ENCODE data around the gene PCBP4.

The PCBP4 gene

GRCh38 chr3:51962854-51963530 lies 4.3 kb downstream of the PCBP4 start:
- TF ChIP-seq BACH2 (CRISPR knock-in tag; IDR thresholded peaks at IDR 0.05; ENCODE audit: borderline replicate concordance) = no peak
- no peak for TF ChIP-seq CSRNP3 (CRISPR knock-in tag; IDR thresholded peaks at IDR 0.05)
- no peak for TF ChIP-seq ZFP30 (CRISPR knock-in tag; IDR thresholded peaks at IDR 0.05)
- TF ChIP-seq CREB5 (CRISPR knock-in tag; IDR thresholded peaks at IDR 0.05; ENCODE audit: low read depth) = no peak
- no peak for TF ChIP-seq ZNF70 (CRISPR knock-in tag; IDR thresholded peaks at IDR 0.05)
- no peak for TF ChIP-seq SNAI2 (CRISPR knock-in tag; IDR thresholded peaks at IDR 0.05)
- TF ChIP-seq RARB (CRISPR knock-in tag; IDR thresholded peaks at IDR 0.05) = no peak
- TF ChIP-seq ARNTL (CRISPR knock-in tag; IDR thresholded peaks at IDR 0.05; ENCODE audit: borderline replicate concordance, low read depth) = no peak
- TF ChIP-seq ZC3H10 (CRISPR knock-in tag; IDR thresholded peaks at IDR 0.05) = no peak
- no peak for TF ChIP-seq PATZ1 (CRISPR knock-in tag; IDR thresholded peaks at IDR 0.05; ENCODE audit: borderline replicate concordance)
- no peak for TF ChIP-seq ZNF8 (CRISPR knock-in tag; IDR thresholded peaks at IDR 0.05)
- no peak for TF ChIP-seq CSDC2 (CRISPR knock-in tag; IDR thresholded peaks at IDR 0.05)
- no peak for TF ChIP-seq TOX (CRISPR knock-in tag; IDR thresholded peaks at IDR 0.05; ENCODE audit: borderline replicate concordance)
- TF ChIP-seq ISL1 (CRISPR knock-in tag; IDR thresholded peaks at IDR 0.05) = no peak
- no peak for TF ChIP-seq GLIS3 (CRISPR knock-in tag; IDR thresholded peaks at IDR 0.05)
- no peak for TF ChIP-seq TCF4 (CRISPR knock-in tag; IDR thresholded peaks at IDR 0.05; ENCODE audit: borderline replicate concordance)
- TF ChIP-seq TSHZ2 (CRISPR knock-in tag; IDR thresholded peaks at IDR 0.05) = no peak
- TF ChIP-seq POU6F1 (CRISPR knock-in tag; IDR thresholded peaks at IDR 0.05; ENCODE audit: borderline replicate concordance, low read depth) = no peak
- ATAC-seq = no peak

- TF ChIP-seq TSHZ2 (CRISPR knock-in tag; IDR thresholded peaks at IDR 0.05) (no peak), ZFP30 (CRISPR knock-in tag; IDR thresholded peaks at IDR 0.05) (no peak), CSDC2 (CRISPR knock-in tag; IDR thresholded peaks at IDR 0.05) (no peak), ESRRG (CRISPR knock-in tag; IDR thresholded peaks at IDR 0.05) (no peak), ISL1 (CRISPR knock-in tag; IDR thresholded peaks at IDR 0.05) (no peak), ZNF70 (CRISPR knock-in tag; IDR thresholded peaks at IDR 0.05) (no peak), GLIS3 (CRISPR knock-in tag; IDR thresholded peaks at IDR 0.05) (no peak), ZC3H10 (CRISPR knock-in tag; IDR thresholded peaks at IDR 0.05) (no peak), RARB (CRISPR knock-in tag; IDR thresholded peaks at IDR 0.05) (no peak)
- no peak for ATAC-seq
Measured at GRCh38 chr3:51961602-51962569, 5.4 kb downstream of the PCBP4 start.

All from SK-N-SH treated with all-trans-retinoic acid at 6 μM for 48 hours (cell line).